ENCODE results near the gene BAIAP2L2.

DNA sequence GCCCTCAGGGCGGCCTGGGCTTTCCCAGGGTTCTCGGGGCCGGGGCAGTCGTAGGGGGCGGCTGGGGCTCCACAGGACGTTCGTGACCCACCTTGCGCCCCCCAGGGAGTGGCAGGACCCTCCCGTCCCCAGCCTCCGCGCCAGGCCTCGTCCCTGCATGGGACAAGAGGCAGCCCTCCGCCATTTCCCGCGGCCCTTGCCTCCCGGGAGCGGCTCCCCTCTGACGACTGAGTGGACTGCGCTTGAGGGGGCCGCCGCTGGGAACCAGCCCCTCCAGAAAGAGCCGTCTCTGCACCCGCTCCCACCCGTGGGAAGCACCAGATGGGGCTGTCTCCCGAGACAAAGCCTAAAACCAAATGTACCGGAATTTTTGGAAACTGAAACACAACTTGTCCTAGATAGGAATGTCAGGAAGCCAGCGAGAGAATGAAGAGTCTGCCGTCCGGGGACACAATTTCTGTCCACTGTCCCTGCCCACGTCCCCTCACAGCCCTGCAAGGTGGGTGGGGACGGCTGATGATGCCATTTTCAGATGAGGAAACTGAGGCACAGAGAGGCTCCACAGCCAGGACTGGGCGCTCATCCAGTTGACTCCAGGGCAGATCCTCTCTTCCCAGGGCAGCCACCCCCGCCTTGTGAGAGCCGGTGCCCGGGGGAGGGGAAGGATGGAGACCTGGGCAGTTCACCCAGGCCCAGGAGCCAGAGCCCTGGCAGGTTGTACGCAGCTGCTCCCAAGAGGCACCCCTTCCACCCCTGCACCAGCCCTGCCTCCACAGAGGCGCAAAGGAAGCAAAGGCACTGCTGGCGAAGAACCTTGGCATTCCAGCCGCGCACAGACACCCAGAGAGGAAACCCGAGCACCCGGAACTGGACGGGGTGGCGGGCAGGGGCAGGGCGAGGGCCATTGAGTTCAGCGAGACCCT lies 71.3 kb downstream of the BAIAP2L2 start:
- TF ChIP-seq, protein P1, sequence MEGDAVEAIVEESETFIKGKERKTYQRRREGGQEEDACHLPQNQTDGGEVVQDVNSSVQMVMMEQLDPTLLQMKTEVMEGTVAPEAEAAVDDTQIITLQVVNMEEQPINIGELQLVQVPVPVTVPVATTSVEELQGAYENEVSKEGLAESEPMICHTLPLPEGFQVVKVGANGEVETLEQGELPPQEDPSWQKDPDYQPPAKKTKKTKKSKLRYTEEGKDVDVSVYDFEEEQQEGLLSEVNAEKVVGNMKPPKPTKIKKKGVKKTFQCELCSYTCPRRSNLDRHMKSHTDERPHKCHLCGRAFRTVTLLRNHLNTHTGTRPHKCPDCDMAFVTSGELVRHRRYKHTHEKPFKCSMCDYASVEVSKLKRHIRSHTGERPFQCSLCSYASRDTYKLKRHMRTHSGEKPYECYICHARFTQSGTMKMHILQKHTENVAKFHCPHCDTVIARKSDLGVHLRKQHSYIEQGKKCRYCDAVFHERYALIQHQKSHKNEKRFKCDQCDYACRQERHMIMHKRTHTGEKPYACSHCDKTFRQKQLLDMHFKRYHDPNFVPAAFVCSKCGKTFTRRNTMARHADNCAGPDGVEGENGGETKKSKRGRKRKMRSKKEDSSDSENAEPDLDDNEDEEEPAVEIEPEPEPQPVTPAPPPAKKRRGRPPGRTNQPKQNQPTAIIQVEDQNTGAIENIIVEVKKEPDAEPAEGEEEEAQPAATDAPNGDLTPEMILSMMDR (IDR thresholded peaks at IDR 0.05), result no peak
- TF ChIP-seq POLR2A (IDR thresholded peaks at IDR 0.05), result no peak

Data from body of pancreas (tissue), 4 donors.